PC-9 (cell line): ENCODE results near the gene SHROOM2. TPM values are rescaled to one million over a fixed set of nuclear protein-coding genes. Genes with fewer than 3 reads are reported as not detected.
A peak's percentile ranks its signal among the peaks of the same experiment; 100 is the strongest.

Experiments used
- Bru-seq: library from RNA; stranded (reverse); fragments of 400-500 nt; gene quantifications from one replicate; lab custom pipeline; 2021; lab: Mats Ljungman, UMichigan
- BruChase-seq, 2 experiments: library from RNA; stranded (reverse); fragments of 400-500 nt; gene quantifications; one replicate each; lab custom pipeline; 2021; lab: Mats Ljungman, UMichigan
- BruUV-seq: library from RNA; stranded (reverse); fragments of 400-500 nt; replicated peaks from 2 replicates; lab custom pipeline; 2021; lab: Mats Ljungman, UMichigan
- CTCF ChIA-PET: fragments of 300-600 bp; sonication (Branson Sonifier 250); formaldehyde crosslinking; loops from one replicate; lab custom pipeline; 2022; ENCODE audit warnings: antibody characterized with exemption; lab: Charles Lee
- POLR2A ChIA-PET: fragments of 300-600 bp; sonication (Branson Sonifier 250); formaldehyde crosslinking; loops from one replicate; lab custom pipeline; 2022; ENCODE audit warnings: antibody characterized with exemption; ENCODE audit not compliant: unreplicated experiment; lab: Charles Lee
- DNase-seq, 2 experiments: peaks; one replicate each; pipeline versions ENCODE4 v3.0.0 to v3.0.0-alpha.2; 2015 to 2022; ENCODE audit warnings: mixed read lengths in 1 of 2
- H2AFZ ChIP-seq: fragments of 200-600 bp; sonication (generic); 2 replicates; pipeline ENCODE4 v1.8.1; 2017; ENCODE audit warnings: antibody characterized with exemption
- H3F3A ChIP-seq: fragments of 200-600 bp; sonication (generic); 2 replicates; pipeline ENCODE4 v1.8.1; 2017; ENCODE audit warnings: antibody characterized with exemption, mild to moderate bottlenecking, low read depth; ENCODE audit not compliant: insufficient read depth
- H3K27ac ChIP-seq: fragments of 200-600 bp; sonication (generic); 2 replicates; pipeline ENCODE4 v1.6.1; 2016; ENCODE audit warnings: mixed run types
- H3K27me3 ChIP-seq: fragments of 200-600 bp; sonication (generic); 2 replicates; pipeline ENCODE4 v1.6.1; 2016; ENCODE audit warnings: low read depth, mixed run types; ENCODE audit not compliant: insufficient read depth
- H3K36me3 ChIP-seq: fragments of 200-600 bp; sonication (generic); 2 replicates; pipeline ENCODE4 v1.6.1; 2016; ENCODE audit warnings: low read depth, mixed run types
- H3K4me1 ChIP-seq: fragments of 200-600 bp; sonication (generic); replicated peaks from 2 replicates; pipeline ENCODE4 v1.6.1; 2016; ENCODE audit warnings: mixed run types; ENCODE audit not compliant: insufficient read depth
- H3K4me2 ChIP-seq: fragments of 200-600 bp; sonication (generic); 2 replicates; pipeline ENCODE4 v1.6.1; 2017; ENCODE audit warnings: mixed run types
- H3K4me3 ChIP-seq: fragments of 200-600 bp; sonication (generic); 2 replicates; pipeline ENCODE4 v1.6.1; 2016; ENCODE audit warnings: mixed run types
- H3K79me2 ChIP-seq: fragments of 200-600 bp; sonication (generic); 2 replicates; pipeline ENCODE4 v1.6.1; 2017; ENCODE audit warnings: low read depth, mixed run types
- H3K9me2 ChIP-seq: fragments of 200-600 bp; sonication (generic); 2 replicates; pipeline ENCODE4 v1.8.1; 2017; ENCODE audit warnings: mild to moderate bottlenecking; ENCODE audit not compliant: insufficient read depth
- H3K9me3 ChIP-seq: fragments of 200-600 bp; sonication (generic); 2 replicates; pipeline ENCODE4 v1.8.1; 2016; ENCODE audit warnings: low read depth; ENCODE audit not compliant: insufficient read depth
- H4K20me1 ChIP-seq: fragments of 200-600 bp; sonication (generic); 2 replicates; pipeline ENCODE4 v1.8.1; 2017; ENCODE audit not compliant: insufficient read depth
- CTCF ChIP-seq: fragments of 200-600 bp; sonication (generic); conservative IDR thresholded peaks from 2 replicates; pipeline ENCODE4 v1.6.1; 2017; ENCODE audit warnings: mixed run types, antibody characterized with exemption, mild to moderate bottlenecking, moderate library complexity
- EZH2 ChIP-seq: fragments of 200-600 bp; sonication (generic); IDR thresholded peaks from 2 replicates; pipeline ENCODE4 v1.8.0; 2017; ENCODE audit warnings: antibody characterized with exemption, low read depth
- intact Hi-C: fragments of 100-400 bp; cut with micrococcal nuclease; formaldehyde crosslinking; loops from one replicate; pipeline ENCODE4 v1.10.0; 2022; ENCODE audit not compliant: unreplicated experiment
- long read RNA-seq: library from polyadenylated mRNA; stranded (forward); transcript quantifications from one replicate; pipeline ENCODE4 v2.0.0, GENCODE V29; 2022
- total RNA-seq: library from RNA; stranded (reverse); gene quantifications from 2 replicates; pipeline ENCODE4 v1.2.3, GENCODE V29; 2021

Gene SHROOM2
- total RNA-seq (0.05 and 0.17 TPM in 2 replicates), Bru-seq, nascent RNA (percentile 9 among the genes with signal in this experiment), BruChase-seq, experiment 1, labeled RNA remaining after a 2-hour chase (percentile 6 among the genes with signal in this experiment), BruChase-seq, experiment 2, labeled RNA remaining after a 6-hour chase (percentile 7 among the genes with signal in this experiment)
- long read RNA-seq, partial matches to known transcripts: 0 of 1 reads
- long read RNA-seq, other reads (novel, unspliced or antisense): 0 of 1 reads

GRCh38 chrX:9785944-9786797 is at the start of gene SHROOM2:
SHROOM2 (plus strand) TSS chrX:9786429; CDS start chrX:9786546, 117 bp downstream.
- no peak for DNase-seq
- Histone ChIP-seq H3F3A (no peaks in the 10 kb centered on the region), H2AFZ (no peak within 1 kb of the TSS), H3K79me2 (no peaks in the 10 kb centered on the region), H3K4me2 (no peak within 1 kb of the TSS), H3K4me3 (no peak within 1 kb of the TSS), H4K20me1 (no peaks in the 10 kb centered on the region), H3K4me1 (no peaks in the 10 kb centered on the region; the same call in 1 of the 2 replicates), H3K27ac (no peak within 1 kb of the TSS), H3K9me3 (no peaks in the 10 kb centered on the region), H3K27me3 (0 out of 2 replicates have a peak, but pooled peaks cover 3% of the 10 kb centered on the region), H3K36me3 (no peaks in the 10 kb centered on the region), H3K9me2 (no peaks in the 10 kb centered on the region)
- no TSS peak for BruUV-seq
- intact Hi-C loops: no loop called here
- TF ChIP-seq CTCF (no peak), EZH2 (no peak)
- ChIA-PET CTCF (no interaction called here), POLR2A (no interaction called here)

- no peaks in the 10 kb centered on the region for H3K4me1 ChIP-seq
- TF ChIP-seq EZH2: no peak
- TF ChIP-seq CTCF: no peak
- H3K79me2 ChIP-seq: no peaks in the 10 kb centered on the region
- H2AFZ ChIP-seq: no peak overlapping the region
- ChIA-PET POLR2A (no interaction called here), CTCF (no interaction called here)
- H3K27ac ChIP-seq: no peak overlapping the region
- no peak for DNase-seq
- H3K27me3 ChIP-seq: peaks cover 24% of the 10 kb centered on the region
- no peak overlapping the region for H3K4me3 ChIP-seq
- H3K4me2 ChIP-seq: no peak overlapping the region
- no peaks in the 10 kb centered on the region for H3F3A ChIP-seq
- no peaks in the 10 kb centered on the region for H4K20me1 ChIP-seq
- H3K9me3 ChIP-seq: no peaks in the 10 kb centered on the region
- no TSS peak for BruUV-seq
- no peaks in the 10 kb centered on the region for H3K9me2 ChIP-seq
- intact Hi-C loops: no loop called here
- H3K36me3 ChIP-seq: no peaks in the 10 kb centered on the region
Measured at GRCh38 chrX:9737363-9737762, 48.9 kb upstream of the SHROOM2 start.

- Histone ChIP-seq H3K9me3 (no peaks in the 10 kb centered on the region), H3K36me3 (no peaks in the 10 kb centered on the region), H3K27ac (no peak overlapping the region), H3K79me2 (no peaks in the 10 kb centered on the region), H3K4me3 (no peak overlapping the region), H3K27me3 (peaks cover 22% of the 10 kb centered on the region), H3F3A (no peaks in the 10 kb centered on the region), H3K4me1 (no peaks in the 10 kb centered on the region), H4K20me1 (no peaks in the 10 kb centered on the region), H3K4me2 (peak overlapping the region; percentile 10; the same call in 1 of the 2 replicates), H2AFZ (no peak overlapping the region), H3K9me2 (no peaks in the 10 kb centered on the region)
- TF ChIP-seq EZH2: no peak
- no peak for TF ChIP-seq CTCF
- ChIA-PET POLR2A (no interaction called here), CTCF (no interaction called here)
- BruUV-seq: no TSS peak
- intact Hi-C loops: no loop called here
- no peak for DNase-seq
Measured at GRCh38 chrX:9738151-9738550, 48.1 kb upstream of the SHROOM2 start.
